Astrocyte (in vitro differentiated cells and primary cell): ENCODE results near the gene FGD2. TPM values are rescaled to one million over a fixed set of nuclear protein-coding genes. Genes with fewer than 3 reads are reported as not detected.

ENCODE experiments used
- DNase-seq: peaks from one replicate; pipeline ENCODE4 v3.0.0-alpha.2; 2010; ENCODE audit warnings: low read depth
- FAIRE-seq: peaks from 2 replicates; lab custom pipeline; 2011; peaks lifted over from hg19 to GRCh38; lab: Jason Lieb, UNC
- H2AFZ ChIP-seq: 2 replicates; pipeline ENCODE4 v1.6.0; 2012; ENCODE audit warnings: low read depth, low read length, inconsistent platforms
- H3K27ac ChIP-seq: 2 replicates; pipeline ENCODE4 v1.5.1; 2011; ENCODE audit warnings: low read depth, low read length, inconsistent platforms
- H3K27me3 ChIP-seq: 2 replicates; pipeline ENCODE4 v1.6.0; 2011; ENCODE audit warnings: low read length, inconsistent platforms; ENCODE audit not compliant: insufficient read depth
- H3K36me3 ChIP-seq: 2 replicates; pipeline ENCODE4 v1.5.1; 2011; ENCODE audit warnings: low read length, inconsistent platforms; ENCODE audit not compliant: insufficient read depth
- H3K4me1 ChIP-seq: 2 replicates; pipeline ENCODE4 v1.5.1; 2011; ENCODE audit warnings: low read length, inconsistent platforms; ENCODE audit not compliant: insufficient read depth
- H3K4me2 ChIP-seq: 2 replicates; pipeline ENCODE4 v1.6.0; 2012; ENCODE audit warnings: low read length, inconsistent platforms
- H3K4me3 ChIP-seq: 2 replicates; pipeline ENCODE4 v1.5.1; 2011; ENCODE audit warnings: low read depth, mild to moderate bottlenecking, low read length, inconsistent platforms; ENCODE audit not compliant: insufficient read depth
- H3K79me2 ChIP-seq: 2 replicates; pipeline ENCODE4 v1.6.0; 2012; ENCODE audit warnings: mild to moderate bottlenecking, low read length, inconsistent platforms; ENCODE audit not compliant: insufficient read depth
- H3K9ac ChIP-seq: 2 replicates; pipeline ENCODE4 v1.6.0; 2012; ENCODE audit warnings: mild to moderate bottlenecking, low read length, inconsistent platforms
- H3K9me3 ChIP-seq: 2 replicates; pipeline ENCODE4 v1.5.1; 2012; ENCODE audit warnings: low read depth, mild to moderate bottlenecking, low read length, inconsistent platforms; ENCODE audit not compliant: insufficient read depth
- H4K20me1 ChIP-seq: 2 replicates; pipeline ENCODE4 v1.6.0; 2012; ENCODE audit warnings: low read length, inconsistent platforms; ENCODE audit not compliant: insufficient read depth
- H3K27ac Mint-ChIP-seq: one replicate; pipeline ENCODE4 v1.8.0; 2021; ENCODE audit warnings: mild to moderate bottlenecking, mixed read lengths; ENCODE audit not compliant: unreplicated experiment
- H3K27me3 Mint-ChIP-seq: one replicate; pipeline ENCODE4 v1.8.0; 2021; ENCODE audit warnings: low read depth, mixed read lengths; ENCODE audit not compliant: unreplicated experiment
- H3K36me3 Mint-ChIP-seq: one replicate; pipeline ENCODE4 v1.8.0; 2021; ENCODE audit warnings: low read depth, mixed read lengths; ENCODE audit not compliant: unreplicated experiment
- H3K4me1 Mint-ChIP-seq: one replicate; pipeline ENCODE4 v1.8.0; 2021; ENCODE audit warnings: low read depth, mixed read lengths; ENCODE audit not compliant: unreplicated experiment
- H3K4me3 Mint-ChIP-seq: one replicate; pipeline ENCODE4 v1.8.0; 2021; ENCODE audit warnings: mild to moderate bottlenecking, moderate library complexity, mixed read lengths; ENCODE audit not compliant: unreplicated experiment
- H3K9me3 Mint-ChIP-seq: one replicate; pipeline ENCODE4 v1.8.0; 2021; ENCODE audit warnings: mild to moderate bottlenecking, mixed read lengths; ENCODE audit not compliant: unreplicated experiment
- EZH2 ChIP-seq: IDR thresholded peaks from 2 replicates; pipeline ENCODE4 v1.6.1; 2012; ENCODE audit warnings: mild to moderate bottlenecking, low read length, inconsistent platforms; ENCODE audit not compliant: insufficient read depth
- total RNA-seq: library from RNA; stranded (reverse); gene quantifications from 2 replicates; pipeline ENCODE4 v1.2.1, GENCODE V29; 2021
- TF ChIP-seq, protein P1 (sequence below): IDR thresholded peaks from 2 replicates; pipeline ENCODE4 v1.5.1; 2011; ENCODE audit warnings: low read depth, mild to moderate bottlenecking, inconsistent platforms, low read length, moderate library complexity; ENCODE audit not compliant: insufficient read depth

The FGD2 gene
- total RNA-seq, 1 donor from 2014 or later: not detected

- Mint-ChIP-seq H3K9me3 (no peaks in the 10 kb centered on the region), H3K27ac (no peak overlapping the region), H3K36me3 (peaks cover 30% of the 10 kb centered on the region), H3K4me1 (peaks cover 6% of the 10 kb centered on the region), H3K27me3 (no peaks in the 10 kb centered on the region), H3K4me3 (no peak overlapping the region)
- Histone ChIP-seq H3K9me3 (no peaks in the 10 kb centered on the region), H3K27ac (no peak overlapping the region), H3K79me2 (peaks cover 6% of the 10 kb centered on the region), H3K27me3 (no peaks in the 10 kb centered on the region), H3K4me3 (no peak overlapping the region), H3K36me3 (peaks cover 76% of the 10 kb centered on the region), H3K4me2 (no peak overlapping the region), H2AFZ (no peak overlapping the region), H3K9ac (no peak overlapping the region), H3K4me1 (no peaks in the 10 kb centered on the region), H4K20me1 (peaks cover 71% of the 10 kb centered on the region)
- no peak for TF ChIP-seq EZH2
- TF ChIP-seq, protein P1, sequence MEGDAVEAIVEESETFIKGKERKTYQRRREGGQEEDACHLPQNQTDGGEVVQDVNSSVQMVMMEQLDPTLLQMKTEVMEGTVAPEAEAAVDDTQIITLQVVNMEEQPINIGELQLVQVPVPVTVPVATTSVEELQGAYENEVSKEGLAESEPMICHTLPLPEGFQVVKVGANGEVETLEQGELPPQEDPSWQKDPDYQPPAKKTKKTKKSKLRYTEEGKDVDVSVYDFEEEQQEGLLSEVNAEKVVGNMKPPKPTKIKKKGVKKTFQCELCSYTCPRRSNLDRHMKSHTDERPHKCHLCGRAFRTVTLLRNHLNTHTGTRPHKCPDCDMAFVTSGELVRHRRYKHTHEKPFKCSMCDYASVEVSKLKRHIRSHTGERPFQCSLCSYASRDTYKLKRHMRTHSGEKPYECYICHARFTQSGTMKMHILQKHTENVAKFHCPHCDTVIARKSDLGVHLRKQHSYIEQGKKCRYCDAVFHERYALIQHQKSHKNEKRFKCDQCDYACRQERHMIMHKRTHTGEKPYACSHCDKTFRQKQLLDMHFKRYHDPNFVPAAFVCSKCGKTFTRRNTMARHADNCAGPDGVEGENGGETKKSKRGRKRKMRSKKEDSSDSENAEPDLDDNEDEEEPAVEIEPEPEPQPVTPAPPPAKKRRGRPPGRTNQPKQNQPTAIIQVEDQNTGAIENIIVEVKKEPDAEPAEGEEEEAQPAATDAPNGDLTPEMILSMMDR: no peak
- no peak for DNase-seq
- no peak for FAIRE-seq
These were observed 33.4 kb upstream of the FGD2 start for GRCh38 chr6:36971921-36972673.

GRCh38 chr6:36973190-36973589, 32.3 kb upstream of the FGD2 start:
- no peaks in the 10 kb centered on the region for H3K4me1 ChIP-seq

More at GRCh38 chr6:36973190-36973589, 32.3 kb upstream of the FGD2 start:
- H3K27ac Mint-ChIP-seq: no peak overlapping the region
- no peaks in the 10 kb centered on the region for H3K9me3 Mint-ChIP-seq
- DNase-seq (no peak), FAIRE-seq (no peak)
- Histone ChIP-seq H3K4me3 (no peak overlapping the region), H3K79me2 (peaks cover 14% of the 10 kb centered on the region), H3K9me3 (no peaks in the 10 kb centered on the region), H3K36me3 (peaks cover 74% of the 10 kb centered on the region), H3K9ac (no peak overlapping the region), H2AFZ (no peak overlapping the region), H3K27me3 (no peaks in the 10 kb centered on the region), H3K4me2 (no peak overlapping the region), H4K20me1 (peaks cover 80% of the 10 kb centered on the region), H3K27ac (no peak overlapping the region)
- H3K27me3 Mint-ChIP-seq: no peaks in the 10 kb centered on the region
- TF ChIP-seq, protein P1: no peak
- no peak for TF ChIP-seq EZH2
- no peak overlapping the region for H3K4me3 Mint-ChIP-seq
- H3K4me1 Mint-ChIP-seq: peaks cover 6% of the 10 kb centered on the region
- H3K36me3 Mint-ChIP-seq: peaks cover 29% of the 10 kb centered on the region
